Neuronal stem cell (in vitro differentiated cells): ENCODE results near the gene ZNF485.

Source experiments
- DNase-seq: peaks from one replicate; pipeline ENCODE4 v3.0.0-alpha.2; 2013; ENCODE audit warnings: low spot score
- H2AFZ ChIP-seq: one replicate; pipeline ENCODE4 v1.6.1; 2013; ENCODE audit warnings: mild to moderate bottlenecking, low read length, inconsistent platforms
- H2AK5ac ChIP-seq: 2 replicates; pipeline ENCODE4 v1.6.1; 2013; ENCODE audit warnings: low read depth, mild to moderate bottlenecking, inconsistent platforms, low read length, moderate library complexity, mixed read lengths
- H2BK120ac ChIP-seq: 2 replicates; pipeline ENCODE4 v1.6.1; 2013; ENCODE audit warnings: low read depth, mild to moderate bottlenecking, inconsistent platforms, low read length, moderate library complexity, mixed read lengths
- H2BK12ac ChIP-seq: one replicate; pipeline ENCODE4 v1.6.1; 2013; ENCODE audit warnings: low read length, inconsistent platforms
- H2BK15ac ChIP-seq: 2 replicates; pipeline ENCODE4 v1.6.1; 2013; ENCODE audit warnings: mild to moderate bottlenecking, low read length, inconsistent platforms, mixed read lengths
- H2BK5ac ChIP-seq: one replicate; pipeline ENCODE4 v1.6.1; 2013; ENCODE audit warnings: inconsistent platforms, mild to moderate bottlenecking, low read length, moderate library complexity
- H3K14ac ChIP-seq: one replicate; pipeline ENCODE4 v1.6.1; 2013; ENCODE audit warnings: low read length, inconsistent platforms
- H3K18ac ChIP-seq: 2 replicates; pipeline ENCODE4 v1.6.1; 2013; ENCODE audit warnings: low read length, inconsistent platforms
- H3K23ac ChIP-seq: 2 replicates; pipeline ENCODE4 v1.6.1; 2013; ENCODE audit warnings: low read depth, mild to moderate bottlenecking, mixed read lengths, low read length, inconsistent platforms; ENCODE audit not compliant: poor library complexity
- H3K27ac ChIP-seq: replicated peaks from 3 replicates; pipeline ENCODE4 v1.5.1; 2013; ENCODE audit warnings: low read length, inconsistent platforms
- H3K27me3 ChIP-seq, 3 experiments: 2 replicates each; pipeline ENCODE4 v1.6.1; 2013; ENCODE audit warnings: low read length in 3 of 3, mild to moderate bottlenecking in 2 of 3, inconsistent platforms in 1 of 3, low read depth in 1 of 3, mixed read lengths in 1 of 3, moderate library complexity in 1 of 3; ENCODE audit not compliant: control insufficient read depth in 3 of 3, insufficient read depth in 3 of 3
- H3K36me3 ChIP-seq, 2 donors: replicated peaks in 1 of 2; 2 replicates each; pipeline ENCODE4 v1.6.1; 2013; ENCODE audit warnings: low read length in 2 of 2; ENCODE audit not compliant: control insufficient read depth in 2 of 2, insufficient read depth in 2 of 2
- H3K4ac ChIP-seq: 2 replicates; pipeline ENCODE4 v1.6.1; 2013; ENCODE audit warnings: inconsistent platforms, mild to moderate bottlenecking, low read length, moderate library complexity
- H3K4me1 ChIP-seq, 2 donors: 1 replicate in 1 of 2; 2 replicates in 1 of 2; pipeline ENCODE4 v1.6.1; 2013; ENCODE audit warnings: low read length in 2 of 2, low read depth in 1 of 2; ENCODE audit not compliant: control insufficient read depth in 2 of 2, insufficient read depth in 1 of 2
- H3K4me2 ChIP-seq: one replicate; pipeline ENCODE4 v1.6.1; 2013; ENCODE audit warnings: mild to moderate bottlenecking, low read length, inconsistent platforms; ENCODE audit not compliant: insufficient read depth, poor library complexity, severe bottlenecking
- H3K4me3 ChIP-seq, 2 donors: 2 replicates each; pipeline ENCODE4 v1.5.1; 2013; ENCODE audit warnings: low read length in 2 of 2, mild to moderate bottlenecking in 2 of 2, inconsistent platforms in 1 of 2, moderate library complexity in 1 of 2
- H3K79me1 ChIP-seq: one replicate; pipeline ENCODE4 v1.6.1; 2013; ENCODE audit warnings: low read depth, mild to moderate bottlenecking, inconsistent platforms, low read length, moderate library complexity
- H3K9ac ChIP-seq: one replicate; pipeline ENCODE4 v1.6.1; 2013; ENCODE audit warnings: mild to moderate bottlenecking, low read depth, low read length, inconsistent platforms; ENCODE audit not compliant: poor library complexity
- H3K9me3 ChIP-seq, 2 donors: replicated peaks in 1 of 2; 2 replicates each; pipeline versions ENCODE3 to v1.6.1; 2013; ENCODE audit warnings: low read length in 2 of 2, mild to moderate bottlenecking in 2 of 2, inconsistent platforms in 1 of 2, low read depth in 1 of 2, mixed read lengths in 1 of 2, moderate library complexity in 1 of 2; ENCODE audit not compliant: control insufficient read depth in 2 of 2, insufficient read depth in 1 of 2
- H4K8ac ChIP-seq: one replicate; pipeline ENCODE4 v1.6.1; 2013; ENCODE audit warnings: low read depth, mild to moderate bottlenecking, inconsistent platforms, low read length, moderate library complexity
- H4K91ac ChIP-seq: one replicate; pipeline ENCODE4 v1.6.1; 2013; ENCODE audit warnings: low read length, low read depth, mild to moderate bottlenecking, inconsistent platforms; ENCODE audit not compliant: poor library complexity
- WGBS, 2 donors: extraction: QIAGEN DNeasy Blood & Tissue Kit; methylation state at CpG; one replicate each; pipeline ENCODE4 v1.1.7; 2013; ENCODE audit warnings: missing lambda C conversion rate in 2 of 2, mixed read lengths in 1 of 2; ENCODE audit not compliant: insufficient read length in 2 of 2, insufficient replicate concordance in 1 of 2; ENCODE audit errors: extremely low coverage in 2 of 2; 5-methylcytosine and 5-hydroxymethylcytosine counted together

ZNF485 gene

DNA sequence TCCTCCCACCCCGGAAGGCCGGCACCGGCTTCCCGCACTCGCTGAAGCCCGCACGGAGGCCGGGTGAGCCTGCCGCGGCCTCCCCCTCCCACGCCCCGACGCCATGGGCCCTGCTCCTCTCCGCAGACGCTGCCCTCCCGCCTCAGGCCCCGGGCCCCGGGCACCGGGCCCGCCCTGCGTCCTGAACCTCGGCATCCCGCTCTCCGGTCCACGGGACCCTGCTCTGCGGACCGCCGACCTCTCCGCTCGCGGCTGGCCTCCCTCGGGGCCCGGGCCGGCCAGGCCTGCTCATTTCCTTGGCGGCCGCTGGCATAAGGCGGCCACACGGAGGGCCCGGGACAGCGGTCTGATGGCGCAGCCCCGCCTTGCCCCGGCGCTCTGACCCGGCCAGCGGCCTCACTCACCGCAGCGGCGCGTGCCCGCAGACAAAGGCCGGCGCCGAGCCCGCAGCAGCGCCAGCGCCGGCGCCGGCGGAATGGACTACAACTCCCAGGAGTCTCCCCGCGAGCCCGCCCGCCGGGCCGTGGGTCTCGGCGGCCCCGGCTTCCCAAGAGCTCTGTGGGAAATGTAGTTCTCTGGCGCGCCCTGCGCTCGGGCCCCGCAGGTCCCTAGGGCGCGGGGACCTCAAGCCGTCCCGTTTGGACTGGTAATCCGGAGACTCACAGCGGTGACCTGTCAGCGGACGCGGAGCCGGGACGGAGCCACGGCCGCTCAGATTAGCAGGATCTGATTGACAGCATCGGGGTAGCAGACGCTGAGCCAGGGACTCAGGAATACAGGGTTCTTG lies 42.4 kb downstream of the ZNF485 start, which contains the start of gene ZNF32:
TSS of gene ZNF32 (minus strand) at position 484 of the 787 bp plus-strand sequence. CDS start 2,748 bp downstream, outside the sequence.
- Histone ChIP-seq H4K91ac (peak within 1 kb of the TSS; percentile 47), H4K8ac (no peak within 1 kb of the TSS), H3K4me3 (peak within 1 kb of the TSS; percentile 64 to 86), H3K4ac (no peak within 1 kb of the TSS), H2BK15ac (no peak within 1 kb of the TSS), H3K4me1 (peaks cover 0 to under 1% of the 10 kb centered on the region in 2 donors), H3K79me1 (no peaks in the 10 kb centered on the region), H3K9me3 (peaks cover 29 to 55% of the 10 kb centered on the region in 2 donors), H2BK5ac (no peak within 1 kb of the TSS), H2AK5ac (peak within 1 kb of the TSS; percentile 62), H3K27me3 (no peaks in the 10 kb centered on the region), H2BK120ac (peak within 1 kb of the TSS; percentile 48), H3K18ac (peak within 1 kb of the TSS; percentile 97), H3K23ac (peak within 1 kb of the TSS; percentile 94), H2AFZ (peak within 1 kb of the TSS; percentile 100), H3K9ac (peak within 1 kb of the TSS; percentile 87), H3K4me2 (peak within 1 kb of the TSS; percentile 88), H3K36me3 (peaks cover 25 to 36% of the 10 kb centered on the region in 2 donors), H3K27ac (no peak within 1 kb of the TSS), H3K14ac (peak within 1 kb of the TSS; percentile 75), H2BK12ac (no peak within 1 kb of the TSS)
- no CpG with 5 or more reads among the region's 90 CpGs for WGBS, 2 donors
- DNase-seq, result peak; percentile 90

DNA sequence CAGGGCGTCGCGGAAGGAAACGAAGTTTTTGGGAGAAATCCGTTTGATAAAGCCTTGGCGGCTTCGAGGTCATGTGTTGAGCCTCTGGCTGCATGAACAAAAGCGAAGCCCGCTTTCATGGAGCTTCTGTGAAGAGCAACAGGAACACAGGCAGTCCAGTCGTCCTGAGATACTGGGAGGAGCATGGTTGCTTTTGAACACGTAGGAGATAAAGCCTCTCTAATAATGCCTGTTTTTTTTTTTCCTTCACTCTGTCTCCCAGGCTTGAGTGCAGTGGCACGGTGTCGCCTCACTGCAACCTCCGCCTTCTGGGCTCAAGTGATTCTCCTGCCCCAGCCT lies 42.9 kb downstream of the ZNF485 start:
- Histone ChIP-seq H4K91ac (no peak overlapping the region), H3K18ac (peak overlapping the region; percentile 95), H3K4me3 (peak overlapping the region; percentile 64 to 84), H3K14ac (no peak overlapping the region), H3K27me3 (no peaks in the 10 kb centered on the region), H3K9ac (no peak overlapping the region), H3K4me1 (peaks cover 2 to 3% of the 10 kb centered on the region in 2 donors), H2AK5ac (no peak overlapping the region), H2AFZ (peak overlapping the region; percentile 100), H2BK5ac (no peak overlapping the region), H3K23ac (peak overlapping the region; percentile 94), H2BK120ac (no peak overlapping the region), H2BK15ac (no peak overlapping the region), H4K8ac (no peak overlapping the region), H3K4me2 (peak overlapping the region; percentile 88), H3K36me3 (peaks cover 21 to 30% of the 10 kb centered on the region in 2 donors), H2BK12ac (no peak overlapping the region), H3K9me3 (peaks cover 25 to 49% of the 10 kb centered on the region in 2 donors), H3K4ac (no peak overlapping the region), H3K27ac (no peak overlapping the region), H3K79me1 (no peaks in the 10 kb centered on the region)
- no CpG with 5 or more reads among the region's 14 CpGs for WGBS, 2 donors
- DNase-seq, result no peak

DNA sequence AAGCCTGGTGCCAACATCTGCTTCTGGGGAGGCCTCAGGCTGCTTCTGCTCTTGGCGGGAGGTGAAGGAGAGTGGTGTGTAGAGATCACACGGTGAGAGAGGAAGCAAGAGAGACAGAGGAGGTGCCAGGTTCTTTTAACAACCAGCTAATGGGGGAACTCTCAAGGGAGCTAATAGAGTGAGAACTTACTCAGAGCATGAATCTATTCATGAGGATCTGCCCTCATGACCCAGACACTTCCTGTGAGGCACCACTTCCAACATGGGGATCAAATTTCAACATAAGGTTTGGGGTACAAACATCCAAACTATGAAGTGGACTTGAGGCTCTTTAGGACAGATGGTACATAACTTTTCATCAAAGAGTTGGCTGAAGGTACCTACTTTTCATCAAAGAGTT lies 47.5 kb downstream of the ZNF485 start:
- peaks cover 0 to 2% of the 10 kb centered on the region in 2 donors for H3K36me3 ChIP-seq

DNA sequence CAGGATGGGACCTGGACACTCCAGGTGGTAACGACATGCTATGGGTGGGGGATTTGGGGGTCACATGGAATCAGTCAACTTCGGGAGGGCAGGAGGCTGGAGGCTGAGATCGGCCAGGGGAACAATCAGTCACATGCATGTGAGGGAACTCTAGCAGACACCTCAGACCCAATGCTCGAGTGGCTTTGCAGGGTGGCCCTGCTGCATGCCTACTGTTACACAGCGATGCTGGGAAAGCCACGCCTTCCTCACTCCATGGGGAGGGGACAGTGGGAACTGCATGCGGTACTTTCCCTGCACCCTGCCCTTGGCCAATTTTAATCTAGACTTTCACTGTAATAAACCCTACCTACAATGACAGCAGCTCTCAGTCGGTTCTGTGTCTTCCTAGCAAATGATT lies 49.1 kb downstream of the ZNF485 start:
- Histone ChIP-seq H2BK120ac (no peak overlapping the region), H2BK15ac (no peak overlapping the region), H3K14ac (no peak overlapping the region), H3K79me1 (no peaks in the 10 kb centered on the region), H2AFZ (no peak overlapping the region), H3K9me3 (peaks cover 0 to 4% of the 10 kb centered on the region in 2 donors), H4K91ac (no peak overlapping the region), H2BK12ac (no peak overlapping the region), H2BK5ac (no peak overlapping the region), H4K8ac (no peak overlapping the region), H3K9ac (no peak overlapping the region), H3K27me3 (no peaks in the 10 kb centered on the region), H3K4ac (no peak overlapping the region), H2AK5ac (no peak overlapping the region), H3K4me1 (peaks cover 2 to 3% of the 10 kb centered on the region in 2 donors), H3K4me2 (no peak overlapping the region), H3K36me3 (peaks cover 0 to 2% of the 10 kb centered on the region in 2 donors), H3K18ac (no peak overlapping the region), H3K27ac (no peak overlapping the region), H3K23ac (no peak overlapping the region), H3K4me3 (peak overlapping the region in 1 of 2 donors; percentile 35)
- no peak for DNase-seq
- WGBS, 2 donors, result no CpG with 5 or more reads among the region's 8 CpGs

More for the DNA sequence above, 47.5 kb downstream of the ZNF485 start:
- Histone ChIP-seq H3K4me2 (no peak overlapping the region), H4K8ac (no peak overlapping the region), H3K18ac (no peak overlapping the region), H2BK12ac (no peak overlapping the region), H3K9me3 (peaks cover 0 to 10% of the 10 kb centered on the region in 2 donors), H2BK15ac (no peak overlapping the region), H3K79me1 (no peaks in the 10 kb centered on the region), H4K91ac (no peak overlapping the region), H3K4me1 (peaks cover 2 to 3% of the 10 kb centered on the region in 2 donors), H3K9ac (no peak overlapping the region), H2AFZ (no peak overlapping the region), H3K14ac (no peak overlapping the region), H3K27me3 (no peaks in the 10 kb centered on the region), H2BK120ac (no peak overlapping the region), H3K27ac (no peak overlapping the region), H2BK5ac (no peak overlapping the region), H2AK5ac (no peak overlapping the region), H3K4ac (no peak overlapping the region), H3K4me3 (no peak overlapping the region), H3K23ac (no peak overlapping the region)
- WGBS, 2 donors, result no CpG with 5 or more reads among the region's 2 CpGs
- DNase-seq, result no peak
